LNCAP (cell line): ENCODE data around the gene MRTFA.

Experiments used
- CTCF ChIP-seq: fragments of 450-650 bp; IDR thresholded peaks from 2 replicates; pipeline ENCODE4 v1.5.1; 2017; ENCODE audit warnings: mild to moderate bottlenecking

The MRTFA gene

GRCh38 chr22:40531951-40532900 is 104.3 kb downstream of the MRTFA start:
- TF ChIP-seq CTCF = no peak

GRCh38 chr22:40529821-40530220 is 106.7 kb downstream of the MRTFA start:
- TF ChIP-seq CTCF = no peak

- no peak for TF ChIP-seq CTCF
Measured at GRCh38 chr22:40526960-40527359, 109.6 kb downstream of the MRTFA start.

- peak; percentile 62 for TF ChIP-seq CTCF
Measured at GRCh38 chr22:40525250-40525884, 111.2 kb downstream of the MRTFA start.

- TF ChIP-seq CTCF = peak; percentile 57
Measured at GRCh38 chr22:40524392-40525249, 111.9 kb downstream of the MRTFA start.

GRCh38 chr22:40522141-40522540 is 114.4 kb downstream of the MRTFA start:
- TF ChIP-seq CTCF = no peak

- TF ChIP-seq CTCF = no peak
Measured at GRCh38 chr22:40521046-40521445, 115.5 kb downstream of the MRTFA start.
